ENCODE measurements around the gene CALHM5.

DNA sequence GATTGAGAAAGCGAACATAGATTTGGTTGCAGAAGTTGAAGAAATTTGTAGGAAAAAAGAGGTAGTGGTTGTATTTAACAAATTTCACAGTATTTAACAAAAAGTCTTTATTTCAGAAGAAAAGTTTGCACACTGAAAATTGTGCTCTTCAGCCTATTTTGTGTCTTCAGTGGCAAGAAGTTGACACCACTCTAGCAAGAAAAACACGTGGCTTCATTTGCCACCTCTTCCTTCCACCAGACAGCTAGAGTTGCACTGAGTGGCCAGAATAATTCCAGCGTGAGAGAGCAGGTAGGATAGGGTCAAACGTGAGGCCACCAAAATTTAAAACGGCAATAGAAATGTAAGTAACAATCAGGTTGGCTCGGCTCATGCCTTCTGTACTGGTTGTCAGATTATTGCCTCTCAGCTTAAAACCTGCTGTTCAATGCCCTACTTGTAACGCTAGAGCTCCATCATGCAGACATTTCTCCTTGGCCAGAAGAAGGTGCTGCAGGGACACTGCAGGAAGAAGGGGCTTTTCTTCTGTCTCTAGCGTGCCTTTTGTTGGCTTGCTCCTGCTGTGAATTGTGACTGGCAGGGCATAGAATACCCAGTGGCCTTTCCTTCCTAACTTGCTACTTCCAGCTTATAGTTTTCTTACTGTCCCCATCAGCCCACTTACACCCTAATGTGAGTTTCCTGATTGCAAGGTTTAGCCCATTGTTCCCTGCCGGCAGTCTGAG is 22.0 kb downstream of the CALHM5 start:
- no peak for TF ChIP-seq CTCF (conservative IDR thresholded peaks at IDR 0.05; ENCODE audit: low read depth, low read length)
- TF ChIP-seq MXI1 (IDR thresholded peaks at IDR 0.05; ENCODE audit: borderline replicate concordance, low read depth, low read length), result no peak
- no peak for TF ChIP-seq RAD21 (IDR thresholded peaks at IDR 0.05; ENCODE audit: low read length)
- TF ChIP-seq POLR2A (IDR thresholded peaks at IDR 0.05; ENCODE audit: low read depth, low read length), result no peak
- TF ChIP-seq FOS (IDR thresholded peaks at IDR 0.05; ENCODE audit: low read depth, low read length), result no peak
- TF ChIP-seq ELK1 (IDR thresholded peaks at IDR 0.05; ENCODE audit: borderline replicate concordance, low read depth, low read length), result no peak
- TF ChIP-seq USF2 (IDR thresholded peaks at IDR 0.05; ENCODE audit: low read depth, low read length), result no peak
- TF ChIP-seq RFX5 (IDR thresholded peaks at IDR 0.05; ENCODE audit: low read depth, low read length), result no peak
- no peak for TF ChIP-seq CHD1 (IDR thresholded peaks at IDR 0.05; ENCODE audit: low read depth, low read length)
- TF ChIP-seq NFE2L2 (IDR thresholded peaks at IDR 0.05; ENCODE audit: low read depth, low read length), result no peak
- TF ChIP-seq BHLHE40 (IDR thresholded peaks at IDR 0.05; ENCODE audit: low read depth, low read length), result no peak
- no peak for TF ChIP-seq SMC3 (IDR thresholded peaks at IDR 0.05; ENCODE audit: low read depth, low read length)
- TF ChIP-seq MAZ (IDR thresholded peaks at IDR 0.05; ENCODE audit: borderline replicate concordance, low read depth, low read length), result no peak
- no peak for TF ChIP-seq RCOR1 (IDR thresholded peaks at IDR 0.05; ENCODE audit: insufficient replicate concordance, low read length)
